HG02610 (cell line): Measurements from ENCODE around the gene SLCO4A1.

Experiments
- ATAC-seq: cut with Tn5 transposase; IDR thresholded peaks from one replicate; pipeline ENCODE4 v1.9.1; 2021; ENCODE audit warnings: mild to moderate bottlenecking, moderate library complexity; ENCODE audit not compliant: unreplicated experiment

The SLCO4A1 gene

DNA sequence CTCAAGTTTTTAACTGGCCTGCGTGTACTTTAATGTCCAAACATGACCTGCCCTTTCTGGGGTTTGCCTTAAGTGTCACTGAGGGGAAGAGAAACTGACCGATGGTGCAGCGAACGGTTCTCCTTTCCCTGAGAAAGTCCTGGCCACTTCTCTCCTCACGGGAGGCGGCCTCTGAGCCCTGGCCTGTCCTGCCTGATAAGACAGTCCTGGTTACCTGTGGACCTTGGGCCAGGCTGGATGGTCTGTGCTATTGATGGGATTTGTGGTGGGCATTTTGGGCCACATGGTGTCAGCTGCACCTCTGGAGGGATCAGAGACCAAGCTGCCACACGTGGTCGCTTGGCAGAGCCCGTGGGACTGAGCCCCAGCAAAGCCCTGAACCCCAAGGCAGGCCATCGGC is 54.7 kb downstream of the SLCO4A1 start:
- ATAC-seq = no peak

DNA sequence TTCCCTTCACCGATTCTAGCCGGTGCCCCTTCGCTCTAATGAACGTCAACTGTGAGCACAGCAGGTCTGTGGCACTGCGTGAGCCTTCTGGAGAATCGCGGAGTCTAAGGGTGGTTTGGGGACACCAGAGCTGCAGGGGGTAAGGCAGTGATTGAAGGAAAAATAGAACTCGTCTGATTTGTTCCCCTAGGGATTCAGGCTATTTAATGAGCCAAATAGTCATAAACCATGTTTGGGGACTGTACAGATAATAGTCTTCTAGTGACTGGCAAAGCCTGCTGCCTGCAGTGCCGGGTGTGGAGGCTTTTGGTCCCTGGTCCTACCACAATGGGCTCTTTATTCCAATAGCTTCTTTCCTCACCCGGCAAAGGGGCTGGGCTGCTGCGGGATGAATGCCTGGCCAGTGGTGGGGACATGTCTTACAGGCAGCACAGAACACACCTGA is 55.2 kb downstream of the SLCO4A1 start:
- no peak for ATAC-seq

DNA sequence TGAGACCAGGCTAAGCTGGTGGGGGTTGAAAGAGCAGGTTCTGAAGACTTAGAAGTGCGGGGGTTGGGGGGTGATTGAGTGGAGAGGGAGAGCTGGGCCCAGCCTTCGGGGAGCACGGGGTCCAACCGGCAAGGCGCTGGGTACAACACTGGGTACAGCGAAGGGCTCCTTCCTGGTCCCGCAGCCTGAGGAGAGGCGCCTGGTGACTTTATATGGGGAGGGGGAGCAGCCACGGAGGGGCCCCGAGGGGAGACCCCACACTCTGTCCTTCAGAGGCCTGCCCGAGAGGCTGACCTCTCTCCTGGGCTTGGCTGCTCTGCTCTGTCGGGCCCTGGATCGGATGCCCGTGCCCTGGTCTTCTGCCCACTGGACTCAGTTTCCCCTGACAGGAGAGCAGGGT is 55.9 kb downstream of the SLCO4A1 start:
- ATAC-seq = no peak

DNA sequence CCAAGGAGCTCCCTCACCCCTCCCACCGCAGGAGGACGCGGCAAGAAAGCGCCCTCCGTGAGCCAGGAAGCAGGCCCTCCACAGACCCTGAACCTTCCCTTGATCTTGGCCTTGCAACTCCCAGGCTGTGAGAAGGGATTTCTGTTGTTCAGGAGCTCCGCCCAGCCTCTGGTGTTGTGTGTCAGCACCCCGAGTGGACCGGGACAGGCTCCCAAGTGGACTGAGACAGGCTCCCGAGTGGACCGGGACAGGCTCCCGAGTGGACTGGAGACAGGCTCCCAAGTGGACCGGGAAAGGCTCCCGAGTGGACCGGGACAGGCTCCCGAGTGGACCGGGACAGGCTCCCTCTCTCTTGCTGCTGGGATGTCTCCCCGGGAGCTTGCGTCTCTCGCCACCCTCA is 57.0 kb downstream of the SLCO4A1 start:
- no peak for ATAC-seq

DNA sequence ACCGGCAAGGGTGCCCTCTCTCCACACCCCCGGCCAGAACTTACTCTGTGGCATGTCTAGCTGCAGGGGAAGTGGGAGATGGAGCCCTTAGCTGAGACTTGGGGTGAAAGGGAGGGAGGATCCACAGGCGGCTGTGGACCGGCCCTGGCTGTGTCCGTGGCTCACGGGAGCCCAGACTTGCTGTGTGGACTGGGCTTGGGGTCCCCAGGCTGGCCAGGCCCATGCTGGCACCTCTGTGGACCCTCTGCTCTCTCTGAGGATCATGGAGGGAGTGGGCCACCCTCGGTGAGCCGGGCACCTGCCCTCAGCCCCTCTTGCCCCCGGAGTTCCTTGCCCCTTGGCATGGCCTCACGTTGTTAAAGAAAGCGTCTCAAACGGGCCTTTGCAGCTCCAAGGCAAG is 57.4 kb downstream of the SLCO4A1 start:
- ATAC-seq = no peak

GRCh38 chr20:62700261-62700930 is 58.1 kb downstream of the SLCO4A1 start:
- ATAC-seq = no peak

DNA sequence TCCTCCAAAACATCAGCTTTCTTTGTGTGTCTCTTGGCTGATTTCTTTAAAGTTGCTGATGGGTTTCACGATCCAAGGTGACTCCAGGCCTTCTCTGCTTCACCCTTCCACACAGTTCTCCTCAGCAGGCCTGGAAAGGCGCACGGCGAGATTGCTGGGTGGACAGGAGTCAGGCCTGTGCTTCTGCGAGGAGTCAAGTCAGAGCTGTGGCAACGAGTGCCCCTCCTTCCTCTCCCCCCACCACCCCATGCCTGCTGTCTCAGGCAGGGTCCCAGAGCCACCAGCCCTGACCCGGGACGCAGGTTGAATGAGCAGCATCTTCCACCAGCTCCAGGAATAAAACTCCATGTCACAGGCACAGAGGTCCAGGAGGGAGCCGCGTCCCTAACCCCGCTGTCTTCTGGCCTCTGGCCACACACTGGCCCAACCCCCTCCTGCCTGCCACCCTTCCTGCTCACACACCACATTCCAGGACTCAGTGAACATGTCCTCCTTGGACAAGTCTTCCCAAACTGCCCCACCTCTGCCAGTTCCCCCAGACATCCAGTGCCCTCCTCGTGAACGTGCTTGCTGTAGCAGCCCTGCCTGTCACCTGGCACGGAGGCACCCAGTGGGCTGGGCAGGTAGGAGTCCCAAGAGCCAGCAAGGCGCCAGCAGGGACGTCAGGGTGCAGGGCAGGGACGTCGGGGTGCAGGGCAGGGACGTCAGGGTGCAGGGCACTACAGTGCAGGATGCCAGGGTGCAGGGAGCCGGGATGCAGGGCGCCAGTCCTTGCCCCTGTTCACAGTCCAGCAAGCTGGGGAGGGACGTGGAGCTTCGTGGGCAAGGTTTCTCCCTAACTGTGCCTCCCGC is 59.1 kb downstream of the SLCO4A1 start:
- ATAC-seq = no peak

GRCh38 chr20:62702013-62702300 is 59.7 kb downstream of the SLCO4A1 start:
- no peak for ATAC-seq

- no peak for ATAC-seq
Observed at GRCh38 chr20:62702895-62703852, 60.9 kb downstream of the SLCO4A1 start.

- ATAC-seq = no peak
Observed at GRCh38 chr20:62703853-62704228, 61.5 kb downstream of the SLCO4A1 start.

- no peak for ATAC-seq
Observed at GRCh38 chr20:62704341-62704948, 62.1 kb downstream of the SLCO4A1 start.

DNA sequence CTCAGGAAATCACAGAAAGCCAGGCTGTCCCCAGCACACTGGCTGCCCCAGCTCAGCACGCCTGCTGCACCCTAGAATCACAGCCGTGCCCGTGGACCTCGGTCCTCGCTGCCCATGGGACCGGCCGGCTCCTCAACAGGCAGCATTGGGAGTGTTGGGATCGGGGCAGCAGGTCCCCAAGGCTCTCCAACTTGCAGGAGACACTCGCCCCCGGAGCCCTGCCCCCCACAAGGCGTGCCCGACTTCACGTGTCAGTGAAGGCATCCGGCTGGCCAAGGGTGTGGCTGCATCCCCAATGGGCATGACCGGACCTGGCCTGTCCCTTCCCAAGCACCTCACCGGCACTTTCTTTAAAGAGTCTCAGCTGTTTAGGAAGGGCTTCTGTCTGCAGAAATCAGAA is 63.3 kb downstream of the SLCO4A1 start:
- ATAC-seq = no peak

- ATAC-seq = no peak
Observed at GRCh38 chr20:62706344-62706743, 64.0 kb downstream of the SLCO4A1 start.

DNA sequence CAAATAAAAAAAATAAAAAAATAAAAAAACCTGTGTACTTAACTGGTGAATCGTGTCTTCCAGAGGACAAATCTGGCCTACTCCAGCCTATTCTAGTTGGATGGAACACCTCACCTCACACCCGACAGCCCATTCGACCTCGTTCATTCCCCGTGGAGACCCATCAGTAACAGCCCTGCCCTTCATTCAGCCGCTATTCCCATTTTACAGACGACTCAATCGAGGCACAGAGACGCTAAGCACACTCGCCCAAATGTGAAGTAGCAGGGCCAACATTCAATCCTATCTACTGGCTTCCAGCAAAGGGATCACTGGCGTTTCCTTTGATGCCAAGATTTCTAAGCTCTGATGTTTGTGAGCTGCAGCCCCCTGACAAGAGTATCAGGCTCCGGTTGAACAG is 64.6 kb downstream of the SLCO4A1 start:
- ATAC-seq = no peak

DNA sequence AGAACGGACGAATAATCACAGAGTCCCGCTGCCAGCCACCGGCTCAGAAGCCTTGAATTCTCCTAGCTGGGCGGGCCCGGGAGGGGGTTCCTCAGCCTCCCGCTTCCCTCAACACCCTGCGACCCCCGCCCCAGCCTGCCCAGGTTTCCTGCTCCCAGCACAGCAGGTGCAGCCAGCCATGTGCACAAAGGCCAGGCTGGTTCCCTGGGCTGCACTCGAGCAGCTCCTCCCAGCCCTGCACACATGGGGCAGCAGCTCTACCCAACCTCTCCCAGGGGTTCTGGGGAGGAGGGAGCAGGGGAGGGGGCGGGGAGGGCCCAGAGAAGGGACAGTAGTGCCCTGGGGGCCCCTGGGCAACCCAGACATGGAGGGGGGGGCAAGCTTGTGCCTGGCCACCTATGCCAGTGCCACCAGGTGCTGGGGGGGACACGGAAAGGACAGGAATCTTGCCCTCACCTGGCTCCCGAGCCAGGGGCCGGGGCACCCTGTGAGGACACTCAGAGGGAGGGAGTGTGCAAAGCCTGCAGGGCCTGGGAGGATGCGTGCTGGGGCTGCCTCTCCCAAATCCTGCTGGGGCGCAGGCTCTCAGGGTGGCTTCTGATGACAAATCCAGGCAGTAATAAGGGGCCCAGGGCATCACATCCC is 65.1 kb downstream of the SLCO4A1 start:
- ATAC-seq = no peak

DNA sequence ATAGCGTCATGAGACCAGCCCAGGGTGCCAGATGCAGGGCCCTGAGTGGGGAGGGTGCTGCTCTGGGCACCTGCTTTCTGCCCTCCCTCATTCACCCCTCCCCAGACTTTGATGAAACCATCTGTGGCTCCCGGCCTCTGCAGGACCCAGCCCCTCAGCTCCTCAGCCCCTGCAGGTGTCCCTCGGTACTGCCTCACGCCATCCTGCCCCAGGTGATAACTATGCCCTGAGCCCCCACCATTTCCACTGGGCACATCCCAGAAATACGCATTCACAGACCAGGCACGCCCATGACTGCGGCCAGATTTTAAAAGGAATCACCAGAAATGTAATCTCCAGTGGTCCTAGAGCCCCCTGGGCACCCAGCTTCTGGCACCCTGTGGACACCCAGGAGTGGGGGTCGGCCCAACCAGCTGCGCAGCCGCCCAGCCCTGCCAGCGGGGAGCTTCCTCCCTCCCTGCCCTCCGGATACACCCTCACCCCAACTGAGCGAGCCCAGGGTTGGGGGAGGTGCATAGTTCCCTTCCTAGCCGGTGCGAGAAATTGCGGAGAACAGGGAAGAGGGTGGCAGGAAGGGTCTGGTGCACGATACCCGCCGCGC is 65.7 kb downstream of the SLCO4A1 start:
- ATAC-seq = no peak

DNA sequence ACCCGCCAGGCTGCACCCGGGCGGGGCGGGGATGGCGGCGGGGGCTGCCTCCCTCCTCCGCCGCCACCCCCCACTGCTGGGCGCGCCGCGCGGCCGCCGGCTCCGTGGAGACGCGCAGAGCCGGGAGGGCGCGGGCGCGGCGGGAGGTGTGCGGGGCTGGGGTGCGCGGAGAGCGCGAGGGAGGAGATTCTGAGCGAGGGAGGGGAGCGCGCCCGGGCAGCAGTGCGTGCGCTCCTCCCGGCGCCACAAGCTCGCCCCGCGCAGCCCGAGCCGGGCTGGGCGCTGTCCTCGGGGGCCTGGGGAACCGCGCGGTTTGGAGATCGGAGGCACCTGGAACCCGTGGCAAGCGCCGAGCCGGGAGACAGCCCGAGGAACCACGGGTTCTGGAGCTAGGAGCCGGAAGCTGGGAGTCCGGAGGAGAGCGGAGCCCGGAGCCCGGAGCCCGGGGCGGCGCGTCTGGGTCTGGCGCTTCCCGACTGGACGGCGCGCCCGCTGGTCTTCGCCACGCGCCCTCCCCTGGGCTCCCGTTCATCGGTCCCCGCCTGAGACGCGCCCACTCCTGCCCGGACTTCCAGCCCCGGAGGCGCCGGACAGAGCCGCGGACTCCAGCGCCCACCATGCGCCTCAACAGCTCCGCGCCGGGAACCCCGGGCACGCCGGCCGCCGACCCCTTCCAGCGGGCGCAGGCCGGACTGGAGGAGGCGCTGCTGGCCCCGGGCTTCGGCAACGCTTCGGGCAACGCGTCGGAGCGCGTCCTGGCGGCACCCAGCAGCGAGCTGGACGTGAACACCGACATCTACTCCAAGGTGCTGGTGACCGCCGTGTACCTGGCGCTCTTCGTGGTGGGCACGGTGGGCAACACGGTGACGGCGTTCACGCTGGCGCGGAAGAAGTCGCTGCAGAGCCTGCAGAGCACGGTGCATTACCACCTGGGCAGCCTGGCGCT is 66.6 kb downstream of the SLCO4A1 start, which contains the start of gene NTSR1:
TSS of gene NTSR1 (plus strand) at position 246 of the 946 bp plus-strand sequence. CDS start at position 618, 372 bp downstream.
- ATAC-seq = no peak

DNA sequence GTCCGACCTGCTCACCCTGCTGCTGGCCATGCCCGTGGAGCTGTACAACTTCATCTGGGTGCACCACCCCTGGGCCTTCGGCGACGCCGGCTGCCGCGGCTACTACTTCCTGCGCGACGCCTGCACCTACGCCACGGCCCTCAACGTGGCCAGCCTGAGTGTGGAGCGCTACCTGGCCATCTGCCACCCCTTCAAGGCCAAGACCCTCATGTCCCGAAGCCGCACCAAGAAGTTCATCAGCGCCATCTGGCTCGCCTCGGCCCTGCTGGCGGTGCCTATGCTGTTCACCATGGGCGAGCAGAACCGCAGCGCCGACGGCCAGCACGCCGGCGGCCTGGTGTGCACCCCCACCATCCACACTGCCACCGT is 67.2 kb downstream of the SLCO4A1 start:
- no peak for ATAC-seq
